ENCODE data around the gene KYNU.

The KYNU gene

DNA sequence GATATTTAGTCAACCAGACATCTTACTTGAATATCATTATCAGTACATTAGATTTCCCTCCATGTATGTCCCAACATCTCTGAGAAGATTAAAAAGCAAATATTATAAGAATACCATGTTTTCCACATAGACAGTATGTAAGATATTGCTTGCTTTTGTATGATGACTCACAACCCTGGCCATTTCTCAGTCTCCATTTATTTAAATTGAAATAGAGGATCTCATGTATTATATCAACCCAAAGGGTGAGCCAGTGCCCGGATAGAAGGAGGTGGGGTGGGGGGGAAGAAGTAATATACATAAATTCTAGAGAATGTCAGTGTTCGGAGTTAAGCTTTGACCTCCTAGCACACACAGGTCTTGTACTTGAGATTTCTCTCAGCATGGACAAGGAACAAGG, 109.6 kb downstream of the KYNU start:
- no peak overlapping the region for H3K27ac ChIP-seq
- DNase-seq (ENCODE audit: low spot score): no peak
- POLR2A ChIA-PET (ENCODE audit: low non-redundant PET): no interaction called here
- TF ChIP-seq CTCF (conservative IDR thresholded peaks at IDR 0.05; ENCODE audit: low read depth): no peak
- CTCF ChIA-PET: no interaction called here

DNA sequence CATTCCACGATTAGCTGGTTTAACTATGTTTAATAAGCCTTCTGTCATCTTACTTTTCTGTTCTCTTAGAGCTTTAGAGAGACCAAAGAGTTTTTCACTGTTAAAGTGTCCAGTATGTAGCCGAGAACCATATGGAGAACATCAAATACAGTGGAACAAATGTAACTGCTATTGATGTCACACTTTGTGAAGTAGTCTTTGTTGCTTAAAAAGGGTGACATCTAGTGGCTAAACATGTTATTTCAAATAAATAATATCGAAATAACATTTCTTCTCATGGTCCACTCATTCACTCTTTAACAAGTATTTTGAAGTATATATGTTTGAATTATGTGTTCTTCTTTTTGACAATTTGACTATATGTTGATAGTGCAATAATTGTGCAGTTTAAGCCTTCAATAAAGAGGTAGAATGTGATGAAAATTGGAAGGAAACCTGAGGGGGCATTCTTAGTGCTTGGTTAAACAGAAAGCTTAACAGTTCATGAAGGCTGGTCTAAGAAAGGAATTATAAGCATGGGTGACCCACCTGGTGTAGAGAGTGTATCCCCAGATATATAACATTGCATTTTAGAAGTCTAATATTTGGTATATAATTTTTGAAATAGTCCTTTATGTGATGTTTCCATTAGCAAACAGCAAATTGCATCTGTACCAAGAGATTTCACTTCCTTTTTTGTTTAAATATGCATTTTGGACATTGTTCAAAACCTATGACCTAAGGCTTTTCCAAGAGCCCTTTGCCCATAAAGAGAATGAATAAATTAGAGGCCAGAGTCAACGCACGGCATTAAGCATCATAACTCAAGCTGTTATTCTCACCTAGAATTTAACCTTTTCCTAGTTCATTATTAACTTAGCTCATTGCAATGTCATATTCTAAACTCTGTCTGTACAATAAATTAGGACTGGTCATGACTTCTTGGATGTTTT, 112.1 kb downstream of the KYNU start:
- CTCF ChIA-PET: interaction anchor here (0.5 to 1.0 kb wide), 6 partner anchors 15 to 1183 kb away, joined by 3 to 4 read pairs (median 3); no protein-coding TSS in a partner anchor
- DNase-seq (ENCODE audit: low spot score): no peak
- POLR2A ChIA-PET (ENCODE audit: low non-redundant PET): no interaction called here

GRCh38 chr2:142991295-142991694, 113.8 kb downstream of the KYNU start:
- ChIA-PET POLR2A (ENCODE audit: low non-redundant PET) (no interaction called here), CTCF (no interaction called here)
- no peak for DNase-seq (ENCODE audit: low spot score)
- no peak overlapping the region for H3K27ac ChIP-seq
- TF ChIP-seq CTCF (conservative IDR thresholded peaks at IDR 0.05; ENCODE audit: low read depth): no peak

More for the DNA sequence above, 112.1 kb downstream of the KYNU start:
- TF ChIP-seq CTCF (conservative IDR thresholded peaks at IDR 0.05; ENCODE audit: low read depth): peak; percentile 54
- no peak overlapping the region for H3K27ac ChIP-seq

DNA sequence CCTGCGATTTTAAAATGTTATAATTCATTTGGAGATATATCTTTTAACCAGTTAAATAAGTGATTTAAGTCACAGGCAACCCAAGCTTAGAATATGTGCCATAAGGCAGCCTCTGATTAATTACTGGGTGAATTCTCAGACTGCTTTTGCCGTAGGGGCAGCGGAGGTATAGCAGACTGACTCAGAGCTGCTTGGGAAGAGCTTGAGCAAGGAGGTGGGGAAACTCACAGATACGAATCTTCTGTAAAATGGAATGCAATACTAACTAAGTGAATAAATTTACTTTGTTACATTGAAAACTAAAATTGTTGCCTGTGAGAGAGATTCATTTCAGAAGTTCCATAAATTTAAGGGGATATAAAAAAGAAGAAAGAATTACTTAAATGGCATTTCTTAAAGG, 115.4 kb downstream of the KYNU start:
- ChIA-PET POLR2A (ENCODE audit: low non-redundant PET) (no interaction called here), CTCF (no interaction called here)
- DNase-seq (ENCODE audit: low spot score): no peak
- H3K27ac ChIP-seq: no peak overlapping the region
- no peak for TF ChIP-seq CTCF (conservative IDR thresholded peaks at IDR 0.05; ENCODE audit: low read depth)

- ChIA-PET POLR2A (ENCODE audit: low non-redundant PET) (no interaction called here), CTCF (interaction anchor here (0.6 to 1.0 kb wide), 3 partner anchors 310 to 1912 kb away, joined by 3 read pairs; no protein-coding TSS in a partner anchor)
- DNase-seq (ENCODE audit: low spot score): no peak
- TF ChIP-seq CTCF (conservative IDR thresholded peaks at IDR 0.05; ENCODE audit: low read depth): no peak
- no peak overlapping the region for H3K27ac ChIP-seq
Measured at GRCh38 chr2:142993771-142994170, 116.3 kb downstream of the KYNU start.

DNA sequence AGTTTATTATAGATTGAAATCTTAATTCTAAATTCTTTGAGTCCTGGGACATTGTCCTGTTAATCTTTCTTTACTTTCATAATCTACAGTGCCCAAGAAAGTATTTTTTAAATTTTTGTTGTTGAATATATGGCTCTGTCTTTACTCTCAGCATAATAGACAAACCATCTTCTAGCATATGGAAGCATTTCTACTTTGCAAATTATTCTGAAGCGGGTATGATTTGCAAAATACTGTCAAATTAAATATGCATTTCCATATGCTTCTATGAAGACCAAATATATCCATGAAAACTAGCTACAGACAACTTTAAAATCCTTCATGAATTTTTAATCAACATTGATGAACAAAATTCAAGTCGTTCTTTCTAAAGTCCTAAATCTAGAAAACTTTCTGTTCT, 117.2 kb downstream of the KYNU start:
- TF ChIP-seq CTCF (conservative IDR thresholded peaks at IDR 0.05; ENCODE audit: low read depth): no peak
- POLR2A ChIA-PET (ENCODE audit: low non-redundant PET): no interaction called here
- CTCF ChIA-PET: no interaction called here
- H3K27ac ChIP-seq: no peak overlapping the region
- DNase-seq (ENCODE audit: low spot score): no peak

Measured in RWPE1 (cell line).